ENCODE measurements around the gene GNL1. TPM values are rescaled to one million over a fixed set of nuclear protein-coding genes. Genes with fewer than 3 reads are reported as not detected.

The GNL1 gene
- total RNA-seq, 4 donors from 2014 or later = 18.9 to 46.0 (median 38.3) TPM

DNA sequence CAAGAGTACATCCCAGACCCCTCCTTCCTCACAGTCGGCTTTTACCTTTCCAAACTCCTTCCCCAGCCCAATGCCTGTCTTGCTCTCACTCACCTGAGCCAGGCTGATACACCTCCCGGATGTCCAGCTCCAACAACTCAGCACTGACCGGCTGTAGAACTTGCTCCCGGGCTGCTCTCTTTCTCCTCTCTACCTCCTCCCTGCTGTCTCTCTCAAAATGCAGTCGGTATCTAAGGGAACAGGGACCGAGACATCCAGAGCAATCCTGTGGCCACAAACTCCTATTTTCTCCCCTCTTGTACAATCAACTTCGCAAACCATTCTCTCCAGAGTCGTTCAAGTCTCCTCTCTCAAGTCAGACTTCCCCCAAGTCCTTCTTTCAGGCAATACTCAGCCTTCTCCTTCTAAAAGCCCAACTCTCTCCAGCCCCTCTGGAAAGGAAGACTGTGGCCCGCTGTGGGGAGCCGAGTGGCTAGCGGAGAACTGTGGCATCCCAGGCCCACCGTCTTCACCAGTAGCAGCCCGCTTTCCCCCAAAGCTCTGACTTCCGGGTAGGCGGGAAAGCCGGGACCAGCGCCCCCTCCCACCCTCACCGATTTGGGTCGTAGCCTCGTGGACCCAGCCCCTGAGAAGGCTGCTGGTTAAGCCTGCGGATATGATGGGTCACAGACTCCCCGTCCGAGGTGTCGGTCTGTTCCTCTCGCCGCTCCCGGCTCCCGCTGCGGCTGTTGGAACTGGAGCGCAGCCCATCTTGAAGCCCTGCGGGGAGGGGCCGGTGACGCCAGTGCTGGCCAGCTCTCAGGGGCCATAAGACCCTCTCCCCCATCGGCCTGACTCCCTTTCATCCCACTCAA, 1.1 kb downstream of the GNL1 start:
- TF ChIP-seq CTCF (IDR thresholded peaks at IDR 0.05; ENCODE audit: low read depth) = no peak

GRCh38 chr6:30554404-30554803, 1.9 kb downstream of the GNL1 start:
- TF ChIP-seq CTCF (IDR thresholded peaks at IDR 0.05; ENCODE audit: low read depth) = no peak

DNA sequence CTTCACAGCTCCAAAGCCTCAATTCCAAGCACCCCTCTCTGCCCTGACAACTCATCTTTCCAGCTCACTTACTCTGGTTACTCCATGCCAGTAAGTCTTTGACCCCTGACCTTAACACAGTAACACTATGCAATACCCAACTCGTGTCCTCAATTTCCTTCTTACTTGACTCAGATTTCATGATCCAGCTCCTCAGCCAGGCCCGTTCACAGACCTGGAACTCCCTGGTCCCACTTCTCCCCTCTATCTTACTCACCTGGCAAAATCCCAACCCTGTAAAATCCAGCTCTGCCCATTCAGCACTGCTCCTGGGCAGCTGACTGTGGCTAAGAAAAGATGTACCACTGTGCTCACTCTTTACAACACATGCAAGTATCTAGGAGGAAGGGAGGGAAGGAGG, 7.9 kb downstream of the GNL1 start:
- no peak for TF ChIP-seq CTCF (IDR thresholded peaks at IDR 0.05; ENCODE audit: low read depth)

GRCh38 chr6:30547454-30547853, 8.8 kb downstream of the GNL1 start:
- TF ChIP-seq CTCF (IDR thresholded peaks at IDR 0.05; ENCODE audit: low read depth) = no peak

GRCh38 chr6:30544666-30545272, 11.5 kb downstream of the GNL1 start:
- TF ChIP-seq CTCF (IDR thresholded peaks at IDR 0.05; ENCODE audit: low read depth) = no peak

DNA sequence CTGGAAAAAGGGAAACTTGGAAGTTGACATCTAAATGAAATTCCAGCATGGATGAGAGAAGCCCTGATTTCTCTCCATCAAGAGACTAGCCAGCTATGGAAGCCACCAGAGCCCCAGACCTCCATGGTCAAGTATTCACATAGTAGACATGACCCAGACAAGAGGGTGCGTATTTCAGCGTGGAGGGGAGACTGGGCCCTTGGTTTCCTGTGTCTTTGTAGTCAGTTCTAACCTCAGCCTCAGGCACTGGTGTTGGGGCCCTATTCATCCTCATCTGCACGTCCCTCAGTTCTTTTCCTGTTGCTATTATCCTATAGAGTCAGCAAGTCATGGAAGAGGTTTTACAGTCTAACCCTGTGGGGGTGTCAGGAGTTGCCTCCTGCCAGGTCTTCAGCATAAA, 12.5 kb downstream of the GNL1 start:
- TF ChIP-seq CTCF (IDR thresholded peaks at IDR 0.05; ENCODE audit: low read depth) = no peak

- no peak for TF ChIP-seq CTCF (IDR thresholded peaks at IDR 0.05; ENCODE audit: low read depth)
Measured at GRCh38 chr6:30542915-30543314, 13.4 kb downstream of the GNL1 start.
